BLaER1 treated with 17β-estradiol and CSF1 and Interleukin-3, amounts not matched to agents 10 nM and 100 nM (cell line): ENCODE results near the gene ELOVL5.
"Not testable (repeated sequence)": the region's sequence is repeated elsewhere in the genome, so short reads cannot be mapped to it uniquely, and the experiment has no call there.

Experiments
- H3K27ac ChIP-seq, 11 experiments: shearing (Covaris generic); formaldehyde crosslinking; 2 replicates each; pipeline ENCODE4 v1.8.1; 2022
- H3K27me3 ChIP-seq, 11 experiments: shearing (Covaris generic); formaldehyde crosslinking; 2 replicates each; pipeline ENCODE4 v1.8.1; 2022
- H3K36me3 ChIP-seq, 11 experiments: shearing (Covaris generic); formaldehyde crosslinking; 2 replicates each; pipeline ENCODE4 v1.8.1; 2022
- H3K4me1 ChIP-seq, 10 experiments: shearing (Covaris generic); formaldehyde crosslinking; 2 replicates each; pipeline ENCODE4 v1.8.1; 2022
- H3K4me2 ChIP-seq, 11 experiments: shearing (Covaris generic); formaldehyde crosslinking; 2 replicates each; pipeline ENCODE4 v1.8.1; 2022
- H3K4me3 ChIP-seq, 10 experiments: shearing (Covaris generic); formaldehyde crosslinking; 2 replicates each; pipeline ENCODE4 v1.8.1; 2022
- H3K9ac ChIP-seq, 11 experiments: shearing (Covaris generic); formaldehyde crosslinking; 2 replicates each; pipeline ENCODE4 v1.8.1; 2022
- H3K9me3 ChIP-seq, 11 experiments: shearing (Covaris generic); formaldehyde crosslinking; replicated peaks in 1 of 11; 2 replicates each; pipeline ENCODE4 v1.8.1; 2022
- H4K20me1 ChIP-seq, 11 experiments: shearing (Covaris generic); formaldehyde crosslinking; 2 replicates each; pipeline ENCODE4 v1.8.1; 2022
- Cebpa-rat ChIP-seq, 11 experiments: shearing (Covaris generic); IDR thresholded peaks; 2 replicates each; pipeline ENCODE4 v1.8.1; 2022

The ELOVL5 gene

DNA sequence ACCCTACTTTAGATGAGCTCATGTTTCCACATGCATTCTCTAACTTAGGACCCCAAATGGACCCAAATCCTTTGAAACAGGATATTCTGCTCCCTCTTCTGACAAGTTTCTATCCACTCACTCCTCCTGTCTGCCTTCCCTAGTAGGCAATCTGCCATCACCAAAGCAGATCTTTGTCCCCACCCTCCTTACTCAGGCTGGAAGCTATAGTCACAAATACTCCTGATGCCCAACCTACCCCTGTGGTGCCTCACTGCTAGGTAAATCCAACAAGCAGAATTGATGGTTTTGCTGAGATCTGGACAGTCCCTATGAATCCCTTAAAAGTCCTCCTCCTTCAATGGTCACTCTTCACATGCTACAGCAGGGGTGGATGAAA is 21.7 kb downstream of the ELOVL5 start:
- peaks cover 0 to 69% (median 39%) of the 10 kb centered on the region in 11 experiments; a peak in 18 of 22 replicates for H3K36me3 ChIP-seq
- H3K27ac ChIP-seq = 0 out of 22 replicates have a peak overlapping the region, but pooled peaks of 1 of the 11 experiments have one; percentile 4
- no peak overlapping the region for H3K9ac ChIP-seq
- peak overlapping the region in 2 of 11 experiments; percentile 11 to 12; a peak in 2 of 22 replicates for H3K4me2 ChIP-seq
- peaks cover 0 to 5% (median 4%) of the 10 kb centered on the region in 11 experiments; a peak in 4 of 22 replicates for H3K9me3 ChIP-seq
- no peak for TF ChIP-seq Cebpa-rat (IDR thresholded peaks at IDR 0.05)
- H3K27me3 ChIP-seq = no peaks in the 10 kb centered on the region
- H3K4me1 ChIP-seq = peaks cover 11 to 44% (median 19%) of the 10 kb centered on the region in 10 experiments; a peak in 17 of 20 replicates
- H3K4me3 ChIP-seq = no peak overlapping the region
- H4K20me1 ChIP-seq = peaks cover 9 to 100% (median 82%) of the 10 kb centered on the region in 11 experiments; a peak in 19 of 22 replicates

DNA sequence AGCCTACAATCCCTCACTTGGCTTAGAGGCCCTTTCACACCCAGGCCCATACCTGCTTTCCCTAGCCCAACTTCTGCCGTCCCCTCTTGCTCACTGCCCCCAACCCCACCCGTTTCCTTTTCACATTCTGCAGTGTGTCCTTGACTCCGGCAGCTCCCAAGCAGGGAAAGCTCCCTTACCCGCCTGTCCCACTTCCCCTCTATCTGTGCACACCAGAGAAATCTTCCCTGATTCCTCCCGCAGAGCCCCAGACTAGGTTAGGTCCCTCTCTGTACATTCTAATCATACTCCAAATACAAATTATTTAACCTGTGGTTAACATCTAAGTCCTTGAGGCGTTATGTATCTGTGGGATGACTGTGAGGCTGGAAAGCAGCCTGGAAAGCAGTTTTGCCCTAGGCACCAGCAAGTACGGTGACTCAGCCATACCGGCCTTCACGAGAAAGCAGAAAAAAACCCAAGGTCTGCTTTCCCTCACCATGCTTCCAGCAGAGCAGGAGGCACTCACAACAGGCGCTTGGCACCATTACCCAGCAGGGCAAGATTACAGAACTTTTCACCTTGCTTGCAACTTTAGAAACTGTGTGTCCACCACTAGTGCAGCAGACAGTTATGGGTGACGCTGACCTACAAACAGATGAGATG is 22.3 kb downstream of the ELOVL5 start:
- H3K4me3 ChIP-seq = no peak overlapping the region
- peaks cover 0 to 64% (median 34%) of the 10 kb centered on the region in 11 experiments; a peak in 16 of 22 replicates for H3K36me3 ChIP-seq
- H3K4me1 ChIP-seq = peaks cover 11 to 47% (median 19%) of the 10 kb centered on the region in 10 experiments; a peak in 17 of 20 replicates
- no peak for TF ChIP-seq Cebpa-rat (IDR thresholded peaks at IDR 0.05)
- H3K27ac ChIP-seq = 0 out of 22 replicates have a peak overlapping the region, but pooled peaks of 1 of the 11 experiments have one; percentile 4
- H3K27me3 ChIP-seq = no peaks in the 10 kb centered on the region
- H3K4me2 ChIP-seq = 0 out of 22 replicates have a peak overlapping the region, but pooled peaks of 2 of the 11 experiments have one; percentile 11 to 12
- H4K20me1 ChIP-seq = peaks cover 9 to 100% (median 85%) of the 10 kb centered on the region in 11 experiments; a peak in 19 of 22 replicates
- no peak overlapping the region for H3K9ac ChIP-seq
- no peaks in the 10 kb centered on the region for H3K9me3 ChIP-seq

DNA sequence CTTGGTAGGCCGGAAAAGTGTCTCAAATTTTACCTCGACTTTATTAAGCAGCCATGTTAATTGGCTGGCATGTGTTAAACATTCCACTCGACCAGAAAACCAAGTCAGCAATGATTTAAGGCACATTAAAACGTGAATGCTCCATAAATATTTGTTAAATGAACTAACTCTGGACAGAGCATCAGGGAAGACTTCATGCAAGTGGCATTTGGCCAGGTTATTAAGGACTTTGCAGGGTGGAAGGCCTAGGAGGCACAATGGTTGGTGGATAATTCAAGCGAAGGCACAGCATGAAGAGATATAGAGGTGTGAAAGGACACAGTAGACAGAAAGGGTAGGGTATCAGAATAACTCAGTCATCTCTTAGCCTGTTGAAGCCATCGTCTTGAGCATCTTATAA is 23.0 kb downstream of the ELOVL5 start:
- H3K27me3 ChIP-seq = no peaks in the 10 kb centered on the region
- no peak overlapping the region for H3K9ac ChIP-seq
- peaks cover 9 to 100% (median 81%) of the 10 kb centered on the region in 11 experiments; a peak in 19 of 22 replicates for H4K20me1 ChIP-seq
- TF ChIP-seq Cebpa-rat (IDR thresholded peaks at IDR 0.05) = no peak
- H3K4me2 ChIP-seq = no peak overlapping the region
- H3K36me3 ChIP-seq = peaks cover 0 to 61% (median 33%) of the 10 kb centered on the region in 11 experiments; a peak in 17 of 22 replicates
- no peak overlapping the region for H3K4me3 ChIP-seq
- peaks cover 11 to 44% (median 18%) of the 10 kb centered on the region in 10 experiments; a peak in 17 of 20 replicates for H3K4me1 ChIP-seq
- H3K9me3 ChIP-seq = peaks cover 0 to 4% (median 0%) of the 10 kb centered on the region in 11 experiments; a peak in 3 of 22 replicates
- H3K27ac ChIP-seq = no peak overlapping the region

DNA sequence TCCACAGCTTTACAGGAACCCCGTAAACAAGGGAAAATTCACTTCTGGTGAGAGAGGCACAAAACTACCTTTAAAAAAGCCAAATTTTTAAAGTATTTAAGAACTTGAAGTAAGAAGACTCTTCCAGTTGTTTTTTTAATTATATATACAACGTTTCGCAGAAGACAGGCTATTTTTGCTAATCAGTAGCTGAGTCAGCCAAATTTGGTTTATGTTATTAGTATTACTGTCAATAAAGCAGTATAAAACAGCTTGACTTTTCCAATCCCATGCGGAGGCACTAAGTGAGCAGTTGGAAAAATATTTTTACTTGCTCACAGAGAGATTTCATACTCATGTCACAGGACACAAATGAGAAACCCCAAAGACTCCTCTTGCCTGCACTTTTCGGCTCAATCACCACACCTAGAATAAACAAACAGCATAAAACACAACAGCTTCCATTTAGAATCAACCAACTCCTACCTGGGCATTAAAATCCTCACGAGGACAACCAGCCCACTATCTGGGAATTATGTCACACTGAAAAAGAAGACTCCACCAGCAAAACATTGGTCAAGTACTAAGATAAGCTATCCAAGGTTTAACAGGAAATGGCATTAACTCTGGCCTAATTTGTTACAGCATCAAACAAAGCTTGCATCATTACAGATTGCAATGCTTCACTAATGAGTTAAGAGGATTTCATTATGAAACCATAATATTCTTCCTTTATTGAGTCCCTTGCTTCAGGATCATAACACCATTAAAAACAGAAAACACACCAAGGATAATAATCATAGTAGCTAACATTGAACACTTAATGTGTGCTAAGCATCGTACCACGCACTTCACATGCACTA is 26.3 kb downstream of the ELOVL5 start:
- H3K4me1 ChIP-seq = peaks cover 10 to 35% (median 18%) of the 10 kb centered on the region in 10 experiments; a peak in 16 of 20 replicates

DNA sequence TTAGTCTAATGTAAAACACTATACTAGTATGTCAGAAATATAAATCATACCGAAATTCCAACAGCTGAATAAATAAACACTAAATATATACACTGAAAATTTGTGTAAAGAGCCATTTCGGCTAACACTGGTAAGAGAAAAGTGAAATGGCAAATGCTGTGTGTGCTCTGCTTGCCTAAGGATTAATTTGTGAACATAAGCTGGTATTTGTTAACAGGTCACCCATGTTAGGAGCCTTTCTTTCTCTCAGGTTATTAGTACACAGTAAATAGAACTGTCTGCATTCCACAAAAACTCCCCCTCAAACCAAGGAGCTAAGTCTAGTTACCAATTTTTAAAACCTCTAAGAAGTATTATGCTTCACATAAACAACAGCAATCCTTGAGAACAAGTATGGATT is 27.0 kb downstream of the ELOVL5 start:
- peak overlapping the region in 2 of 11 experiments; percentile 1 to 9; a peak in 2 of 22 replicates for H3K27ac ChIP-seq
- peaks cover 0 to 53% (median 23%) of the 10 kb centered on the region in 11 experiments; a peak in 16 of 22 replicates for H3K36me3 ChIP-seq
- H3K9ac ChIP-seq = no peak overlapping the region
- H3K4me2 ChIP-seq = no peak overlapping the region
- no peak overlapping the region for H3K4me3 ChIP-seq
- H3K27me3 ChIP-seq = no peaks in the 10 kb centered on the region
- TF ChIP-seq Cebpa-rat (IDR thresholded peaks at IDR 0.05) = no peak
- H4K20me1 ChIP-seq = peaks cover 9 to 99% (median 67%) of the 10 kb centered on the region in 11 experiments; a peak in 19 of 22 replicates
- peaks cover 0 to 10% (median 0%) of the 10 kb centered on the region in 11 experiments; a peak in 3 of 22 replicates for H3K9me3 ChIP-seq
- peaks cover 13 to 28% (median 16%) of the 10 kb centered on the region in 10 experiments; a peak in 18 of 20 replicates for H3K4me1 ChIP-seq

More for the DNA sequence above, 26.3 kb downstream of the ELOVL5 start:
- Histone ChIP-seq H3K27me3 (no peaks in the 10 kb centered on the region), H3K36me3 (peaks cover 0 to 60% (median 31%) of the 10 kb centered on the region in 11 experiments; a peak in 16 of 22 replicates), H3K9ac (no peak overlapping the region), H3K9me3 (peaks cover 0 to 10% (median 0%) of the 10 kb centered on the region in 11 experiments; a peak in 3 of 22 replicates), H3K4me3 (no peak overlapping the region), H3K4me2 (peak overlapping the region in 8 of 11 experiments; percentile 3 to 24 (median 16); a peak in 7 of 22 replicates), H4K20me1 (peaks cover 9 to 99% (median 70%) of the 10 kb centered on the region in 11 experiments; a peak in 18 of 22 replicates), H3K27ac (peak overlapping the region in 4 of 11 experiments; percentile 1 to 32 (median 16); a peak in 4 of 22 replicates)
- TF ChIP-seq Cebpa-rat (IDR thresholded peaks at IDR 0.05) = no peak

DNA sequence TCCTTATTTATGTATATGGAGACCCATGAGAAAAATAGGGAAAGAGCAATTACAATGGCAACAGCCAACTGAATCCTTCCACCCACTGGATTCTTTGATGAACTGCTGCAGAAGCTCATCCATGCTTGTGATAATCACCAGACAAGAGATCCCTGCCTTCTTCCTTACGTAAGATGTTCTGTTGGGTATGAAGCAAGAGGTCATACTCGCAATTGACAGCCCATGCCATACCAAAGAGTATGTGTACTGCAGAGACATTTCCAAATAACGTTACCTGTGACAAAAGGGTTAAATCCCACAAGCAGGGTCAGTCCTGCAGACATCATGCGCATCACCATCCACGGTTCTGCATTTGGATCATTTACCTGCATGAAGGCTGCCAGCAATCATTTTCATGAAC is 27.8 kb downstream of the ELOVL5 start:
- 0 out of 22 replicates have a peak overlapping the region, but pooled peaks of 1 of the 11 experiments have one; percentile 8 for H3K27ac ChIP-seq
- H3K9me3 ChIP-seq = peaks cover 0 to 10% (median 0%) of the 10 kb centered on the region in 11 experiments; a peak in 3 of 22 replicates
- no peak overlapping the region for H3K9ac ChIP-seq
- peaks cover 9 to 35% (median 22%) of the 10 kb centered on the region in 10 experiments; a peak in 19 of 20 replicates for H3K4me1 ChIP-seq
- H3K27me3 ChIP-seq = no peaks in the 10 kb centered on the region
- TF ChIP-seq Cebpa-rat (IDR thresholded peaks at IDR 0.05) = peak in 2 of 11 experiments; percentile 10 to 20; a peak in 1 of 22 replicates
- H3K4me3 ChIP-seq = no peak overlapping the region
- H3K4me2 ChIP-seq = 0 out of 22 replicates have a peak overlapping the region, but pooled peaks of 1 of the 11 experiments have one; percentile 11
- H4K20me1 ChIP-seq = peaks cover 9 to 99% (median 67%) of the 10 kb centered on the region in 11 experiments; a peak in 19 of 22 replicates
- peaks cover 0 to 45% (median 16%) of the 10 kb centered on the region in 11 experiments; a peak in 14 of 22 replicates for H3K36me3 ChIP-seq

DNA sequence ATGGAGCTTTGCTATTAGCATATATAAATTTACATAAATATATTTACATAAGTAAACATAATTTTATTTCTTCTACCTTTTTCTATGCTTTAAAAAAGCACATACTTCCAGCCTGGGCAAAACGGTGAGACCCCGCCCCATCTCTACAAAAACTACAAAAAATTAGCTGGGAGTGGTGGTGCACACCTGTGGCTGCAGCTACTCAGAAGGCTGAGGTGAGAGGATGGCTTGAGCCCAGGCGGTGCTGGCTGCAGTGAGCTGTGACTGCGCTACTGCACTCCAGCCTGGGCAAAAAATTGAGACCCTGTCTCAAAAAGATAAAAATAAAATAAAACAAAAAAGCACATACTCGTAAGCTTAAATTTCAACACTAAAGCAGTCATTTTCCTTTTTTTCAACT is 30.3 kb downstream of the ELOVL5 start:
- Histone ChIP-seq H3K9ac (no peak overlapping the region), H3K4me2 (no peak overlapping the region), H3K27me3 (no peaks in the 10 kb centered on the region), H3K27ac (no peak overlapping the region), H3K4me3 (no peak overlapping the region), H4K20me1 (peaks cover 9 to 99% (median 65%) of the 10 kb centered on the region in 11 experiments; a peak in 18 of 22 replicates), H3K4me1 (peaks cover 9 to 60% (median 30%) of the 10 kb centered on the region in 10 experiments; a peak in 19 of 20 replicates), H3K36me3 (peaks cover 0 to 20% (median 11%) of the 10 kb centered on the region in 11 experiments; a peak in 13 of 22 replicates), H3K9me3 (peaks cover 0 to 10% (median 0%) of the 10 kb centered on the region in 11 experiments; a peak in 3 of 22 replicates)
- no peak for TF ChIP-seq Cebpa-rat (IDR thresholded peaks at IDR 0.05)

DNA sequence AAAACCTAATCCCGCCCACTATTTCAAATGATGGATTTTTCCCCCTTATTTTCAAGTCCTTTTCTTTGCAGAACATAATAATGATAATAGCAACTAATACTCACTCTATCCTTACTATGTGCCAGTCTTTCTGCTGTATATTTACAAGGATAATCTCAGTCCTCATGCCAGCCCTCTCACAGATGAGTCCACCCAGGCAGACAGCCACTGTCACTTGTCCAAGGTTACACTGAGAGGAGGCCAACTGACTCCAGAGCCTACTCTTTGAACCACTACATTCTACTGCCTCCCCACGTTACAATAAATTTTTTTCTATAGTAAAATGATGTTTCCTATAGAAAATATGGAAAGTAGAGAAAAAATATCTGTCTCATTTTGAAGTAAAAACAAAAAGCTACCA is 30.9 kb downstream of the ELOVL5 start:
- peaks cover 0 to 20% (median 11%) of the 10 kb centered on the region in 11 experiments; a peak in 12 of 22 replicates for H3K36me3 ChIP-seq
- no peak for TF ChIP-seq Cebpa-rat (IDR thresholded peaks at IDR 0.05)
- H3K27ac ChIP-seq = no peak overlapping the region
- no peak overlapping the region for H3K9ac ChIP-seq
- H3K27me3 ChIP-seq = no peaks in the 10 kb centered on the region
- H3K4me2 ChIP-seq = no peak overlapping the region
- peaks cover 0 to 10% (median 0%) of the 10 kb centered on the region in 11 experiments; a peak in 3 of 22 replicates for H3K9me3 ChIP-seq
- H3K4me1 ChIP-seq = peaks cover 10 to 64% (median 29%) of the 10 kb centered on the region in 10 experiments; a peak in 19 of 20 replicates
- H4K20me1 ChIP-seq = peaks cover 7 to 99% (median 63%) of the 10 kb centered on the region in 11 experiments; a peak in 18 of 22 replicates
- H3K4me3 ChIP-seq = no peak overlapping the region

DNA sequence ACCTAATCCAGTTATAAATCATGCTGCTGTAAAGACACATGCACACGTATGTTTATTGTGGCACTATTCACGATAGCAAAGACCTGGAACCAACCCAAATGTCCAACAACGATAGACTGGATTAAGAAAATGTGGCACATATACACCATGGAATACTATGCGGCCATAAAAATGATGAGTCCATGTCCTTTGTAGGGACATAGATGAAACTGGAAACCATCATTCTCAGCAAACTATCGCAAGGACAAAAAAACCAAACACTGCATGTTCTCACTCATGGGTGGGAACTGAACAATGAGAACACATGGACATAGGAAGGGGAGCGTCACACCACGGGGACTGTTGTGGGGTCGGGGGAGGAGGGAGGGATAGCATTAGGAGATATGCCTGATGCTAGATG is 31.5 kb downstream of the ELOVL5 start:
- H3K27me3 ChIP-seq, H3K4me3 ChIP-seq, H3K27ac ChIP-seq, H3K9ac ChIP-seq, H3K4me2 ChIP-seq: not testable (repeated sequence)
- H3K4me1 ChIP-seq = peaks cover 8 to 64% (median 29%) of the 10 kb centered on the region in 10 experiments
- H3K9me3 ChIP-seq = peaks cover 0 to 10% (median 0%) of the 10 kb centered on the region in 11 experiments; a peak in 3 of 22 replicates
- H3K36me3 ChIP-seq = peaks cover 0 to 25% (median 10%) of the 10 kb centered on the region in 11 experiments; a peak in 12 of 22 replicates
- peaks cover 1 to 99% (median 59%) of the 10 kb centered on the region in 11 experiments; a peak in 18 of 22 replicates for H4K20me1 ChIP-seq
